Stromal cell of bone marrow (primary cell): Measurements from ENCODE around the gene LIN9.

Experiments used
- DNase-seq: peaks from one replicate; pipeline ENCODE4 v3.0.0-alpha.2; 2012; ENCODE audit warnings: low read depth

The LIN9 gene

GRCh38 chr1:226320930-226321329 is 12.0 kb upstream of the LIN9 start:
- no peak for DNase-seq

- no peak for DNase-seq
These were observed 9.5 kb upstream of the LIN9 start for GRCh38 chr1:226318471-226318870.

GRCh38 chr1:226314055-226314454 is 5.1 kb upstream of the LIN9 start:
- DNase-seq = no peak

DNA sequence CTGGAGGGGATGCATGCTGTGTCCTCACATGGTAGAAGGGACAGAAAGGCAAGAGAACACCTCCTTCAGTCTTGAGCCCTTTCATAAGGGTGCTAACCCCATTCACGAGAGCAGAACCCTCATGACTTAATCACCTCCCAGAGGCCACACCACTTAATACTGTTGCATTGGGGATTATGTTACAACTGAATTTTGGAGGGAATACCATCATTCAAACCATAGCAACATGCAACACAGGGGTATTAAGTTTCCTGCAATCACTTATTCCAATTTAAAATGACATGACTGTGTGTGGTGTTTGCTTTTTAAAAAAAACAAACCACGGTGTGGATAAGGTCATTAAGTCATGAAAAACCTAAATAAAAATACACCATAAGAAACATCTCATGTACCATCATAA is 3.1 kb upstream of the LIN9 start:
- no peak for DNase-seq

- DNase-seq = no peak
These were observed 2.4 kb upstream of the LIN9 start for GRCh38 chr1:226311376-226311775.

DNA sequence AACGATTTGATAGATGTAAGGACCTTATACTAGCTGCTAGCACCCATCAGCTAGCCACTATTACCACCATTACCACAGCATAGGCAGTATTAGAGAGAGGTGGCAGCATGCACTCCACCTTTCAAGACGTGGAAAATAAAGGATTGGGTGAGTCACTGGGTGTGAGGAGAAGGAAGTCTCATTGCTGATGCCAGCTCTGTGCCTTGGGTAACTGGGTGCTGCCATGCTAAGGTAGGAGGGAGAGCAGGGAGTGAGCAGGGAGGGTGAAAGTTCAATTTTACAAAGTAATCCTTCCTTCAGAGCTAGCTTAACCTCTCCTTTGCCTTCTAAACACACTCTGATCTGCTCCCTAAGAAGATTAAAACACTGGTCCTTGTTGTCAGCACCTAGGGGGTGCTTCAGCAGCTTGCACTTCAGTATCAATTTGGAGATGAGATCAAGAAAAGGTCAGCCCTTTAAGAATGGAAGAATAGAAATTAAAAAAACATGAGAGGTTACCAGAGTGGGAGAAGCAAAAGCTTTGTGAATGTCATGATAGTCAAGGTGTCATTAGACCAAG is 1.8 kb upstream of the LIN9 start:
- DNase-seq = no peak

DNA sequence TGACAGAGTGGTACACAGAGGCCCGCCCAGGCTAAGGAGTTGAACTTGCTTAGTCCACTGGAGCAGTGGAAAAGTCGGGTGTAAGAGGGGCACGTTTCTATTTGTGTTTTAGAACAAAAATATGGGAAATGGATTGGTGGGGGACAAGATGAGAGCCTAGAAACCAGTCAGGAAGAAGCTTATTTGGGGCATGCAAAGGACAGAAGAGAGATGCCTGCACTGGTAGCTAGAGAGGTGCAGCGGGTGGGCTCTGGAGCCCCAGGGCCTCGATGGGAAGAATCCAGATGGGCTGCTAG is 1.2 kb upstream of the LIN9 start:
- DNase-seq = no peak

GRCh38 chr1:226309398-226310244 is 657 bp upstream of the LIN9 start:
- DNase-seq = no peak

- DNase-seq = no peak
These were observed 720 bp downstream of the LIN9 start for GRCh38 chr1:226308166-226308722.

DNA sequence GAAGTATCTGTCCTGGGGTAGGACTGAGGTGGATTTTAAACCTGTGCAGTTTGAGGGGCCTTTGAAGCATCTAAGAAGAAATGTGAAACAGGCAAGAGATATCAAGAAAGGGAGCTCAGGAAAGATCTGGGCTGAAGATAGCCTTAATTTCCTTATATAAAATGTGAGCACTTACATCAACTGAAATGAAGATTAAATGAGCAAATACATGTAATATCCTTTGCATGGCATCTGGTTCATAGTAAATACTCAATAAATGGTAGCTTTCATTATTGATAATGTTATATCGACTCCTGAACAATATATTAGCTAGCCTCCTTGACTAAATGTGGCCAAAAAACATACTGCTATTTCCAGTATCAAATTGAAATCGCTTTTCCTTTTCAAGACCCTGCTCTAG is 2.5 kb downstream of the LIN9 start:
- no peak for DNase-seq

DNA sequence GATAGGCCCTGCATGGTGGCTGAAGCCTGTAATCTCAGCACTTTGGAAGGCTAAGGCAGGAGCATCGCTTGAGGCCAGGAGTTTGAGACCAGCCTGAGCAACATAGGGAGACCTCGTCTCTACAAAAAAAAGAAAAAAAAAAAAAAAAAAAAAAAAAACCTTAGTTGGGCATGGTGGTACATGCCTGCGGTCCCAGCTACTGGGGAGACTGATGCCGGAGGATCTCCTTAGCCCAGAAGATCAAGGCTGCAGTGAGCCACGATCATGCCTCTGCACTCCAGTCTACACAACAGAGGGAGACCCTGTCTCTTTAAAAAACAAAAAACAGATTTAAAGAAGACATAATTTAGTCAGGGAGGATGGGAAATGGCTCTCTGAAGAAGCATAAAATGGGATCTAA is 3.8 kb downstream of the LIN9 start:
- no peak for DNase-seq

DNA sequence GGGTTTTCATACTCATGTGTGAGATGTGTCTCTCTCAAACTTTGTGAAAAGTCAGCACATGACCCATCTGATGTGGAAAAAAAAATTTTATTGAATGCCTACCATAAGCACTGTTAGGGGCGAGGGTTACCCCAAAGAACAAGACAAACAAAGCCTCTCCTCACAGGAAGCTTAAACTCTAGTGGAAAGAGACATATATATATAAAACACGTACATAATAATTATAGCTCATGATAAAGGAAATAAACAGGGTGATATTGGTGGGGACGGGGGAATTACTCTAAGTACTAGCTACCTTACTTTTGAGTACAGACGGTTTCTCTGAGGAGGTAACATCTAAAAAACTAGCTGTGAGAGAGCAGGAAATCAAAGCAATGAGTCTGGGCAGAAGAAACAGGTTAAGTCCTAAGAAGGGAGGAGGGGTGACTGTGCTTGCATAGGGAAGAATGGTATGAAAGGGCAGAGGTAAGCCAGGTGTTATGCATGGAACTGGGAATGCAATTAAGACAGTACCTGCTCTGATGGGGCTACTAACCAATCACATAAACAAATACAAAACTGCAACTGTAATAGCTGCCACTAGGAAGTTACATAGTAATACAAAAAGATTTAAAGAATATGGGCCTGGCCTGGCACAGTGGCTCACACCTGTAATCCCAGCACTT is 4.5 kb downstream of the LIN9 start:
- DNase-seq = no peak

DNA sequence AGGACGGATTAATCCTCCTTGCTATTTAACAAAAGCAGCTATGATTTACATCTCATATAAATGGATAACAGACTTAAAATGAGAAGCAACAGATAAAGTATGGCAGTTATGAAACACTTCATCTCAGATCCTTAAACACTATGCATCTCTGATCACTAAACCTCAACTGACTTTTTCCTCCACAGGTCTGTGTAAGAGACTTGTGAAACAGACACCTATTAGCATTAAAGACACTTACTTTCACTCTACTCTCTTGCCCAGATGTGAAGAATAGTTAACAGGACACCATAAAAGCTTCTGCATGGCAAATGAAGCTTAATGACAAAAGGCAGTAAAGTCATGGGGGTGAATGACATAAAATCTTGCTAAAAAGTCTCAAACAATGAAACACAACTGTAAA is 6.2 kb downstream of the LIN9 start:
- DNase-seq = no peak

DNA sequence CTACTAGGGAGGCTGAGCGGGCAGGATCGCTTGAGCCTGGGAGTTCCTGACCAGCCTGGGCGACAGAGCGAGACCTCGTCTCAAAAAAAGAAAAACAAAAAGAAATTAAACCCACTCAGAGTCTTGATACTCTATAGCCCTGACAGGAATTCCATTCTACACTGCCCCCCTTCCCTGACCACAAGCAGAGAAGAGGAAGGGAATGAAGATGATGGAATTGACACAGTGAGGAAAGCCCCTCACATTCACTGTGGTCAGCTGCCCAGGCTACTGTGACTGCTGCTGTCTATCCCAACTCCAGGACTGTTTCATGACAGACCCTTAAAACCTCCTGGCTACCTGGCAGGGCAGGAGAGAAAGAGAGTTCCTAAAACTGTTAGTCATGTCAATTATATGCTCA is 12.1 kb downstream of the LIN9 start:
- DNase-seq = no peak

DNA sequence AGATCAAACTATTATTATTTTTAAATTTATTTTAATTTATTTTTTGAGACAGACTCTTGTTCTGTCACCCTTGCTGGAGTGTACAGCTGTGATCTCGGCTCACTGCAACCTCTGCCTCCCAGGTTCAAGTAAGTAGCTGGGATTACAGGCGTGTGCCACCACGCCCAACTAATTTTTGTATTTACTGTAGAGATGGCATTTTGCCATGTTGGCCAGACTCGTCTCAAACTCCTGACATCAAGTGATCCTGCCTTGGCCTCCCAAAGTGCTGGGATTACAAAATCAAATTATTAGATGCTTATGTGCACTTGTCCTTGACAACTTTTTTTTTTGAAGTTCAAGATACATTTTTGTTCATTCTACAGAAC is 15.4 kb downstream of the LIN9 start:
- no peak for DNase-seq

DNA sequence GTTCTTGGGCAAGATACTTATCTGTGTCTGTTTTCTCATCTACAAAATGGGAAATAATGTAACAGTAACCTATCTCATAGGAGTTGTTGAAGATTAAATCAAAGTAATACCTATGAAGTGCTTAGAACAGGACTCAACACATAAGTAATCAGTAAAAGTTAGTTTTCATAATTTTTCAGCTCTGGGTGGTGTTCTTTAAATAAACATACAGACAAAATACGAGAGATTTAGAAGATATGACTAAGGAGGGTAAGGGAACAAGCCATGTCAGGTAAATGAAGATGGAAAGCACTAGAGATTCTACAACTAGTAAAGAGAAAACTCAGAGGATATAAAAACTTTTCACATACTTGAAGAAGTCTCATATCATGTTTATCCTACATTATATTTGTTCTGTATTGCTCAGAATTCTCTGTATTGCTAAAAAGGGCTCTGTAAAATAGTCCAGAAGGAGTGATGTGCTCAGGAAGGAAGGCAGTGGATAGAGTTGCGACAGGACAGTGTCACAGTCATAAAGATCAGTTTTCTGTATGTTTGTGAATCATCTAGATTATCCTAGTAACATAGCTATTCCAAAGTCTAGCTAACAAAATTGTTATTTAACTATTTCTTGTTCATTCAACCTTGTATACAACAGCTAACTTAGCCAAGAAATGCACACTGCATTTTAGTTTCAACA is 16.0 kb downstream of the LIN9 start:
- DNase-seq = no peak

DNA sequence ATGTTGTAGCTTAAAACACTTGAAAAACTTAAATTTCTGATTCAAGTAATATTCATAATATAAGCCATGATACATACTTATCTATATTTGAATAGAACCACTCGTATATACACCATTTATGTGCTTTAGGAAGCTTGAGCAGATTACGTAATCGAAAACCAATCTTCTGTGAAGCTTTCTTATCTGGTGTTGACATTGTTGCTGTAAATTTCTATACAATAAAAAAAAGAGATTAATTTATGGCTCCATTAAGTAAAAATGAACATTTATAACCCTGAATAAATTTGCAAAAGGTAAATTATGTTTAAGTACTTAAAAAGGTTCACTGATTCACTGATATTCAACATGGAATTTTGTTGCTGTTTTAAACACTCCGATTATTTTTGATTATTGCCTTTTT is 21.4 kb downstream of the LIN9 start:
- DNase-seq = no peak

GRCh38 chr1:226281058-226281457 is 27.9 kb downstream of the LIN9 start:
- no peak for DNase-seq

DNA sequence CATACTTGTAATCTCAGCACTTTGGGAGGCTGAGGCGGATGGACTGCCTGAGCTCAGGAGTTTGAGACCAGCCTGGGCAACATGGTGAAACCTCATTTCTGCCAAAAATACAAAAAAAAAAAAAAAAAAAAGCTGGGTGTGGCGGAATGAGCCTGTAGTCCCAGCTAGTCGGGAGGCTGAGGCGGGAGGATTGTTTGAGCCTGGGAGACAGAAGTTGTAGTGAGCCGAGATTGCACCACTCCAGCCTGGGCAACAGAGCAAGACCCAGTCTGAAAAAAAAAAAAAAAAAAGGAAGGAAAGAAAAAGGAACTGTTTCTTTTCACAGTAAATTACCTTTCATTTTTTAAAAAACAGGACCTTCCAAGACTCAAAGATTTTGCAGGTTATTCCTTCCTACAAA is 29.5 kb downstream of the LIN9 start:
- no peak for DNase-seq

- no peak for DNase-seq
These were observed 31.1 kb downstream of the LIN9 start for GRCh38 chr1:226277897-226278296.

- DNase-seq = no peak
These were observed 32.0 kb downstream of the LIN9 start for GRCh38 chr1:226276987-226277386.

DNA sequence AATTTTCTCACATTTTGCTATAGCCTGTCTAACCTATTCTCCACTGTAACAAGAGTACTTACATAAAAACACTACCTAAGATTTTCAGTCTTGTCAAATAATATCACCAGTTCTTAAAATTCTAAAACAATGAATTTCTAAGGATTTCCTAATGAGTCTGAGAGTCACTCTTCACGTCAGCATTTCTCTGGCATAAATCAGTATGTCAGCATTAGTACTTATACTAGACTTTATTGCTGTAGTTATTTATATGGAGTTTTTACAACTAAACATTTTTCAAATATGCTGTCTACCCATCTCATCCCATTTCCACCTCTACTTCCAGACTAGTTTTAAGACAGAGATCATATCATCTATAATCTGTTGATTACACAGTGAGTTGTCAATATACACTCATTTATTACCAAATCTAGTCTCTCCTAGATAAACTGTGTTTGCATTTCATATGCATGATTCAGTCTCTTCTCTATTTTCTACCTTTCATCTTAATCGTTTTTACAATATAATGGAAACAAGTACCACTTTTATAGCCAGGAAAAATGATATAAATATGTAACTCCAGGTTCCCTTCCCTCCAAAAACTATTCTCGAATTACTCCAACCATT is 32.8 kb downstream of the LIN9 start:
- no peak for DNase-seq
